Measurements from ENCODE around the gene PCGF3. TPM values are rescaled to one million over a fixed set of nuclear protein-coding genes. Genes with fewer than 3 reads are reported as not detected.

PCGF3 gene
- total RNA-seq, 4 donors from 2014 or later, result 14.5 to 31.9 (median 21.6) TPM

DNA sequence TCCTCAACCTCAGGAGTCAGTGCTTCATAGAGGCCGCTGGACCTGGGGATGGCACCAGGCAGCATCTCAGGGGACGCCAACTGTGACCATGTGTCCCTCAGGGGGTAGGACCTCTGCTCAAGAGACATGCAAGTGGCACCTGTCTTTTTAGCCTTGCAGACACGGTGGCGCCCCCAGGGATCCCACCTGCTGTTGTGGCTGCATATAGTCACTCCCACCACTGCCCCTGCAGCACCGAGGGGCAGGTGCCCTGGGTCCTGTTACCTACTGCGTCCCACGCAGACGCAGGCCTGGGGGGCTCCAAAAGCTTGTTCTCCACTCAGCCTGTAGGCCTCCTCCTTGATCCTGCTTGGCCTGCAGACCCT lies 28.8 kb upstream of the PCGF3 start:
- no peak overlapping the region for H3K4me3 ChIP-seq
- peaks cover 37 to 55% of the 10 kb centered on the region in 2 donors for H3K4me1 ChIP-seq
- H3K9me3 ChIP-seq, result no peaks in the 10 kb centered on the region
- no peak for DNase-seq
- no peak for ATAC-seq
- H3K27ac ChIP-seq, result peak overlapping the region in 2 of 4 donors; percentile 96 to 99
- intact Hi-C loops (cut with DNase I; ENCODE audit: low total_unique reads) (loop anchor here (10.0 kb wide), 1 partner anchor 182 kb away; the partner anchor contains the start of genes PIGG and ZNF721), in situ Hi-C loops (cut with MboI; ENCODE audit: low sequenced_read_pairs in 4 of 4) (loop anchor here in 1 of 4 donors (10.0 kb wide), 1 partner anchor 108 kb away; no protein-coding TSS in a partner anchor)
- peaks cover 0 to 21% (median 6%) of the 10 kb centered on the region in 3 donors for H3K27me3 ChIP-seq
- TF ChIP-seq, protein P1, sequence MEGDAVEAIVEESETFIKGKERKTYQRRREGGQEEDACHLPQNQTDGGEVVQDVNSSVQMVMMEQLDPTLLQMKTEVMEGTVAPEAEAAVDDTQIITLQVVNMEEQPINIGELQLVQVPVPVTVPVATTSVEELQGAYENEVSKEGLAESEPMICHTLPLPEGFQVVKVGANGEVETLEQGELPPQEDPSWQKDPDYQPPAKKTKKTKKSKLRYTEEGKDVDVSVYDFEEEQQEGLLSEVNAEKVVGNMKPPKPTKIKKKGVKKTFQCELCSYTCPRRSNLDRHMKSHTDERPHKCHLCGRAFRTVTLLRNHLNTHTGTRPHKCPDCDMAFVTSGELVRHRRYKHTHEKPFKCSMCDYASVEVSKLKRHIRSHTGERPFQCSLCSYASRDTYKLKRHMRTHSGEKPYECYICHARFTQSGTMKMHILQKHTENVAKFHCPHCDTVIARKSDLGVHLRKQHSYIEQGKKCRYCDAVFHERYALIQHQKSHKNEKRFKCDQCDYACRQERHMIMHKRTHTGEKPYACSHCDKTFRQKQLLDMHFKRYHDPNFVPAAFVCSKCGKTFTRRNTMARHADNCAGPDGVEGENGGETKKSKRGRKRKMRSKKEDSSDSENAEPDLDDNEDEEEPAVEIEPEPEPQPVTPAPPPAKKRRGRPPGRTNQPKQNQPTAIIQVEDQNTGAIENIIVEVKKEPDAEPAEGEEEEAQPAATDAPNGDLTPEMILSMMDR (IDR thresholded peaks at IDR 0.05 in 4 of 5, conservative IDR thresholded peaks at IDR 0.05 in 1 of 5), result no peak
- TF ChIP-seq POLR2A (IDR thresholded peaks at IDR 0.05), result no peak
- peaks cover 0 to 11% of the 10 kb centered on the region in 2 donors for H3K36me3 ChIP-seq

DNA sequence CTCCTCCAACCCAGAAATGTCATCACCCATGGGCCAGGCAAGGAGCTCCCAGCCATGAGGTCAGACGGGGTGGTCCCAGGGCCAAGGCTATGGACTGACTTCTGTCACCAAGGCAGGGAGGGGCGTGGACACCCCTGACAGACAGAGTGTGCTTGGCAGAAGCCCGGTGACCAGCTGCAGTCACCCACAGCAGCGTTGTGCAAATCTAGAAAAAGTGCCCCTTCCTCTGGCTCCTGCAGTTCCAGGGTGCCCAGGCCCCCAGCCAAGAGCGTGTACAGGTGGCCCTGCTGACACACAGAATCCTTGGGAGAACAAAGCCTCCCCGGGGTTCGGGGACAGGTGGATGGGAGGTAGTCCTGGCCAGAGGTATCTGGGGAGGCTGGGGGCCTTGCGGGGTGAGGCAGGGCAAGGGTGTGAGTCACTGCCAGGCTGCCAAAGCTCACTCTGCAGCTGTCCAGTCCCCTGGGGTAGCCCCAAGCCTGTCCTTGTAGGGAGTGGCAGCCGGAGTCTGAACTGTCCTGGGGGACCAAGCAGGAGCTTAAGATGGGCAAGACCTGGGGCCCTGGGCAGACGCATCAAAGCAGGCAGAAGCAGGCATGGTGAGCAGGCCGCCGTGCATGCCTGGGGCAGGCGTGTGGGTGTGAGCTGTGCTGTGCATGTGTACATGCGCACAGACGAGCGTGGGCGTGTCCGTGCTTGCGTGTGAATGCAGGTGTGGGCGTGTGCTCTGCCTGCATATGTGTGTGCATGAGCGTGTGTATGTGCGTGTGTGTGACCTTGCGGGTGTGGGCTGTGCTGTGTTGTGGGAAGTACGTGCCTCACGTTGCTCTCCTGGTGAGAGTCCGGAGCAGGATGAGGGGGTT lies 28.0 kb upstream of the PCGF3 start:
- peaks cover 0 to 21% (median 6%) of the 10 kb centered on the region in 3 donors for H3K27me3 ChIP-seq
- intact Hi-C loops (cut with DNase I; ENCODE audit: low total_unique reads) (loop anchor here (10.0 kb wide), 1 partner anchor 183 kb away; the partner anchor contains the start of genes PIGG and ZNF721), in situ Hi-C loops (cut with MboI; ENCODE audit: low sequenced_read_pairs in 4 of 4) (loop anchor here in 1 of 4 donors (10.0 kb wide), 1 partner anchor 107 kb away; no protein-coding TSS in a partner anchor)
- no peak for ATAC-seq
- no peaks in the 10 kb centered on the region for H3K9me3 ChIP-seq
- no peak for TF ChIP-seq POLR2A (IDR thresholded peaks at IDR 0.05)
- TF ChIP-seq, protein P1 (IDR thresholded peaks at IDR 0.05 in 4 of 5, conservative IDR thresholded peaks at IDR 0.05 in 1 of 5), result no peak
- no peak overlapping the region for H3K4me3 ChIP-seq
- peak overlapping the region in 2 of 4 donors; percentile 96 to 99 for H3K27ac ChIP-seq
- DNase-seq, result peak in 1 of 2 donors; percentile 49
- peaks cover 0 to 3% of the 10 kb centered on the region in 2 donors for H3K36me3 ChIP-seq
- H3K4me1 ChIP-seq, result peaks cover 37 to 54% of the 10 kb centered on the region in 2 donors

- Histone ChIP-seq H3K4me1 (peaks cover 29 to 51% of the 10 kb centered on the region in 2 donors), H3K27me3 (peaks cover 0 to 21% (median 6%) of the 10 kb centered on the region in 3 donors), H3K4me3 (no peak overlapping the region), H3K27ac (no peak overlapping the region), H3K9me3 (no peaks in the 10 kb centered on the region), H3K36me3 (no peaks in the 10 kb centered on the region)
- DNase-seq (no peak), ATAC-seq (no peak)
- intact Hi-C loops (cut with DNase I; ENCODE audit: low total_unique reads), result loop anchor here (10.0 kb wide), 1 partner anchor 184 kb away; the partner anchor contains the start of genes PIGG and ZNF721
- in situ Hi-C loops (cut with MboI; ENCODE audit: low sequenced_read_pairs in 4 of 4), result loop anchor here in 1 of 4 donors (10.0 kb wide), 1 partner anchor 106 kb away; no protein-coding TSS in a partner anchor
- TF ChIP-seq POLR2A (IDR thresholded peaks at IDR 0.05), result no peak
- TF ChIP-seq, protein P1 (IDR thresholded peaks at IDR 0.05 in 4 of 5, conservative IDR thresholded peaks at IDR 0.05 in 1 of 5), result no peak
These were observed 27.1 kb upstream of the PCGF3 start for GRCh38 chr4:678331-679103.

- in situ Hi-C loops (cut with MboI; ENCODE audit: low sequenced_read_pairs in 4 of 4) (loop anchor here in 1 of 4 donors (10.0 kb wide), 1 partner anchor 106 kb away; no protein-coding TSS in a partner anchor), intact Hi-C loops (cut with DNase I; ENCODE audit: low total_unique reads) (loop anchor here (10.0 kb wide), 1 partner anchor 184 kb away; the partner anchor contains the start of genes PIGG and ZNF721)
- H3K27ac ChIP-seq, result no peak overlapping the region
- no peak for TF ChIP-seq POLR2A (IDR thresholded peaks at IDR 0.05)
- TF ChIP-seq, protein P1 (IDR thresholded peaks at IDR 0.05 in 4 of 5, conservative IDR thresholded peaks at IDR 0.05 in 1 of 5), result no peak
- ATAC-seq (no peak), DNase-seq (no peak)
- peaks cover 0 to 21% (median 6%) of the 10 kb centered on the region in 3 donors for H3K27me3 ChIP-seq
- no peaks in the 10 kb centered on the region for H3K36me3 ChIP-seq
- no peak overlapping the region for H3K4me3 ChIP-seq
- no peaks in the 10 kb centered on the region for H3K9me3 ChIP-seq
- peaks cover 28 to 50% of the 10 kb centered on the region in 2 donors for H3K4me1 ChIP-seq
These were observed 26.5 kb upstream of the PCGF3 start for GRCh38 chr4:679104-679481.

Measured in gastrocnemius medialis (tissue), 4 donors.